HG02885 (cell line): Measurements from ENCODE around the gene APOH.

Experiments
- ATAC-seq: cut with Tn5 transposase; IDR thresholded peaks from one replicate; pipeline ENCODE4 v1.9.1; 2021; ENCODE audit warnings: mild to moderate bottlenecking; ENCODE audit not compliant: unreplicated experiment, poor library complexity

Gene APOH

DNA sequence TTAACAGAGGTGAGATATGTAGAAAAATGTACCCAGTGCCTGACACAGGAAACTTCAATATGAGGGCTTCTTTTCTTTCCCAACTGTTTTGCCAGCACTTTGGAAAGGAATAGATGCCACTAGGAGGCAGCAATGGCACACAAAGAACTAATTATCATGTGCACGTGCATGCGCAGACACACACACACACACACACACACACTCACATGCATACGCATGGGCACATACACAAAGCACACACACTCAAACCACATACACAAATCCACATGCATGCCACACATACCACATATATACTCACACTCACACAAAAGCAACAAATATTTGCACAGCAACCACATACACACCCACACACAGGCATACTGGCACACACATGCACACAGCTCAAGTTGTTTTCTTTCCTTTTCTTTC, 28.5 kb downstream of the APOH start:
- no peak for ATAC-seq

DNA sequence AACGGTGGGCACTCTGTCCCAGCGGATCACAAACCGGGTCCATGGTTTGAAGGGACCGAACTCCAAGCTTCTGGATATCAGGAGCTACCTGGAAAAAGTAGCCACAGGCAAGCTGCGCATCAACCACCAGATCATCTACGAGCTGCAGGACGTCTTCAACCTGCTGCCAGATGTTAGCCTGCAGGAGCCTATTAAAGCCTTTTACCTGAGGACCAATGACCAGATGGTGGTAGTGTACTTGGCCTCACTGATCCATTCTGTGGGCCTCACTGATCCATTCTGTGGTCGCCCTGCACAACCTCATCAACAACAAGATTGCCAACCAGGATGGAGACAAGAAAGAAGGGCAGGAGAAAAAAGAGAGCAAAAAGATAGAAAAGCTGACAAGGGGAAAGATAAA, 31.0 kb downstream of the APOH start:
- ATAC-seq = no peak

DNA sequence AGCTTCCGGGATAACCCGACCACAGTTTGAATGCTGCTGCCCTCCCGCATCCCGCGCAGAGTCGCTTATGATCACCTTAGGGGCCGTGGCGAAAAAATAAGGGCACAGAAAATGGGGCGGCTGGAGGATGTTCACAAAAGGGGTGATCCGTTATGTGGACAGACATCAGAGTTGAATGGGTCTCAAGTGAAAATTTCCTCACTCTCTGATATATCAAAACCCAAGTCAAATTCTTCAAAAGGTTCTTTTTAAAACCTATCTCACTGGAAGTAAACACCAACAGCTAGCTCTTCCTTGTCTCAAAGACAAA, 36.9 kb downstream of the APOH start:
- no peak for ATAC-seq

DNA sequence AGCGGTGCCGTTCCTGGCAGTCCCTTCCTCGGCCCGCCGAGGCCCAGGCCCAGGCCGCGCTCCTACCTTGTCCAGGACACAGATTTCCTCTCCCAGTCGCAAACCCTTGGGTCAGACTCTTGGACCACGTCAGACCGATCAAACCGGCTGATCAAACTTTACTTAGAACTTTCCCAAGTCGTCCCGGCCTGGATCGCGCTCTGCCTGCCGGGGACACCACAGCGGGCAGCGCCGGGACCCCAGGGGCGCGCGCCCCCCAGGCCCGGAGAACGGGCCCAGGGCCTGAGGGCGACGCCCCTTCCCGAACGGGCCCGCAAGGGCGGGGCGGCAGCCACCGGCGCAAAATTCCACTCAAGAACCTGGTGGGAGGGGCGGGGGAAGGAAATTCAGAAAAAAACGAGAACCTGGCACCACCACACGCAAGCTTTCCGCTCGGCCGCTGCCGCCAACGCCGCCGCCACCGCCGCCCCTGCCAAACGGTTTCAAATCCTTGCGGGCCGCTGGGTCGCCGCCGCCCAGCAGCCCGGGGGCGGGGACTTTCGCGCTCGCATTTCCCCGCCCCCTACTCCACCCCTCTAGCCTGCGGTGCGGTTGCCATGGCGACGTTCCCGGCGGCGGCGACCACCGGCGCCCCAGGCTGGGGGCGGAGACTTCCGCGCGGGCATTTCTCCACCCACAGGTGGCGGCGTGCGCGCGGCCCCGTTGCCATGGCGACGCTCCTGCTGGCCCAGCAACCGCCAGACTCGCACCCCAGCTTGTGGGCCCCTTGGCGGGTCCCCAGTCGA, 37.4 kb downstream of the APOH start, which contains the start of gene CEP112:
Gene CEP112, minus strand, starts transcription at position 541 of the 785 bp plus-strand sequence.
- ATAC-seq = peak; percentile 70

DNA sequence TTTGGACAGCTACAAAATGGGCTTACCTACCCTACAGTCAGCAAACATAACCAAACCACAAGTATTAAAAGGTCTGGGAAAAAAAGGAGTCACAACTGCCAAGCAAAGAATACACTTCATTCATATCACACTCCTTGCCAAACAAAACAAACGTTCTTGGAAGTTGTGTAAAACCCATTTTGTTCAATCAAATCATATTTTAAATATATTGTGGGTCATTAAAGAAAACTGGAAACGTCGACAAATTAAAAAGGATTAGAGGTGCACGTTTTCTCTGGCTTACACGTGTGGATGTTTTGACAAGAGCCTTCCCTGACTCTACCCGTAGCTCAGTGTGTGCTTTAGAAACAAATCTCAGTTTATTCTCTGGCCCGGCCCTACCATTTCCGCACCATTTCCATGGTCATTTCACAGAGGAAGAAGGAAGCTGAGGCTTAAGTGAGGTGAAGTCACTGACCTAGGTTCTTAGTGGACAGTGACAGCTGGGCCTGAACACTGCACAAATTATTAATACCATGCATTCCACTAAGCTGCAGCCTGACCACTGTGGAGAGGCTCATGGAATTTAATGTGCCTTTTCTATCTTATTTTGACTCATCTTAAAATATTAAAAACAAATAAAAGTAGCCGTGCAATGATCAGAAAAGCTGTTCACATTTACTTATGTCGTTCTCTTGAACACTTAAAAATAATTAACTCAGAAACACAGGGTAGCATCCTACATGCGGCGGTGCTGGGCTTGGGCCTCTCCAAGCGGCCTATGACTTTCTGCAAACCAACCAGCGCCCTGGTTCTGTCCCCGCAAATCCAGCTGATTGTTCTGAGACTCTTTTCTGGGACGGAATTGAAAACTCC, 38.2 kb downstream of the APOH start:
- ATAC-seq = no peak

DNA sequence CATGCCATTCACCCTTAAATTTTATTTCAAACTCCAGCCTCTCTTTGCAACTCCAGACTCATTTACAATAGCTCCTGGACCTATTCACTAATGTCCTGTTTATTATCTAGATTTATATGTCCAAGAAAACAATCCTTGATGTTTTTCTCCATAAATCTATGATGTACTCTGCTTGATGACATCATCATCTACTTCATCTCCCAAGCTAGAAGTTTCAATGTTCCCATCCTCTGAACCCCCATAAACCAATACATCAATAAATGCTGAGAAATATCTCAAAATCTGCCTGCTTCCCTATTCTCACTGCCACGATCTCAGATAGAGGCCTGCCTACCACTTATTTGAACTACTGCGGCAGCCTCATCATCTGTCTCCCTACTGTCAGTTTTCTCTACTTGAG, 41.5 kb downstream of the APOH start:
- ATAC-seq = no peak

DNA sequence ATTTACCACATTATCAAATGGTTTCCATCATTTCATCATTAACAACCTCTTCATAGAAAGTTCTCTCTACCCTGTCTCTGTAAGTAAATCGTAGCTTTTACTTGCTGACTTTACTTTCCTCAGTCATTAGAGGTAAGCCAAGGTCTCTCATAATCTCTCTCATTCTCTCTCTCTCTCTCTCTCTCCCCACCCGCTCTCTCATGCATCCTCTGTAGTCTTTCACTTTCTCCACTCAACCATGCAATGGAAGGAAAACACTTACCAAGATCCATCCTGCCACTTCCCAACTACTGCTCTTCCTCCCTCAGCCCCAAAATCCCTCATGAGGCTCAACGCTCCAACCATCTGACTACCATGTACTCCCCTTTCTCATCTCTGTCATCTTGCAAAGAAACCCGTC, 43.4 kb downstream of the APOH start:
- ATAC-seq = no peak

DNA sequence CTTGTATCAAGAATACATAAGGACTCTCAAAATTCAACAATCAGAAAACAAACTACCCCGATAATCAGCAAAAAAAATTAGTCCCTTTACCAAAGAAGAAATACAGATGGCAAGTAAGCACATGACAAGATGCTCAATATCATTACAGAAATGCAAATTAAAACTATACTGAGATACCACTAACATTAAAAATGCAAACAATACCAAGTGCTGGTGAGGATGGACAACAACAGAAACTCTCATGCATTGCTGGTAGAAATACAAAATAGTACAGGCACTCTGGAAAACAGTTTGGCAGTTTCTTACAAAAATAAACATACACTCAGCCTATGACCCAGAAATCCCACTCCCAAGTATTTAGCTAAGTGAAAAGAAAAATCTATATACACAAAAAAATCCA, 44.8 kb downstream of the APOH start:
- ATAC-seq = no peak

DNA sequence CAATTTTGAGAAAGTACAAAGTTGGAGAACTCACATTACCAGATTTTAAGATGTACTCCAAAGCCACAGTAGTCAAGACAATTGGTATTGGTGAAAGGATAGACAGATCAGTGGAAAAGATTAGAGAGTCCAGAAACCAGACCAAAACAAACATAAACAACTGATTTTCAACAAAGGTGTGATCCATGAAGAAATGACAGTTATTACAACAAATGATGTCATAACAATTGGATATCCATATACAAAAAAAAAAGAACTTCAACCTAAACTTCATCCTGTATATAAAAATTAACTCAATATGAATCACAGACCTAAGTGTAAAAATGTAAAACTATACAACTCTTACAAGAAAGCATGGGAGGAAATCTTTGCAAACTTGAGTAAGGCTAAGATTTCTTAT, 45.7 kb downstream of the APOH start:
- no peak for ATAC-seq

DNA sequence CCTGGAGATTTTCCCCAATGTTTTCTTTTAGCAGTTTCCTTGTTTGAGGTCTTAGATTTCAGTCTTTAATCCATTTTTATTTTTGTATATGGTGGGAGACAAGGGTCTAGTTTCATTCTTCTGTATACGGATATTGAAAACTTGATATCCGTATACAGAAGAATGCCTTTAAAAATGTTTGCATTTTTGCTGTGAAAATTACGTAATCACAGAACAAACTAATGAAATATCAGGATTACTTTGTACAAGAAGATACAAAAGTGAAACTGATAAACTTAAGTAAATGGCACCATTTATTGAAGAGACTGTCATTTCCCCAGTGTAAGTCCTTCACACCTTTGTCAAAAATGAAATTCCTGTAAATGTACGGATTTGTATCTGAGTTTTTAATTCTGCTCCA, 50.6 kb downstream of the APOH start:
- no peak for ATAC-seq

DNA sequence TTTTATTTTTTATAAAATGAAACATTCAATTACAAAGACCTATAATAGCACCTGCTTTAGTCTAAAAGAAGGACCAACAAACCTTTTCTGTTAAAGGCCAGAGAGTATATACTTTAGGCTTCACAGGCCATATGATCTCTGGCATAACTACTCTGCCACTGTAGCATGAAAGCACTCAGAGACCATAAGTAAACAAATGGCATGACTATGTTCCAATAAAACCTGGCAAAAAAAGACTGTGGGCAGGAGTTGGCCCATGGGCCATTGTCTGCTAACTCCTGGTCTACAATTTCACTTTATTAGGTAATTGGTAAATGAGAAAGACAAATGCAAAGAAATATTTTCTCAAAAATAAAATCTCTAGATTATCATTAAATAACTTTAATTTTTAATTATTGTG, 52.2 kb downstream of the APOH start:
- no peak for ATAC-seq

DNA sequence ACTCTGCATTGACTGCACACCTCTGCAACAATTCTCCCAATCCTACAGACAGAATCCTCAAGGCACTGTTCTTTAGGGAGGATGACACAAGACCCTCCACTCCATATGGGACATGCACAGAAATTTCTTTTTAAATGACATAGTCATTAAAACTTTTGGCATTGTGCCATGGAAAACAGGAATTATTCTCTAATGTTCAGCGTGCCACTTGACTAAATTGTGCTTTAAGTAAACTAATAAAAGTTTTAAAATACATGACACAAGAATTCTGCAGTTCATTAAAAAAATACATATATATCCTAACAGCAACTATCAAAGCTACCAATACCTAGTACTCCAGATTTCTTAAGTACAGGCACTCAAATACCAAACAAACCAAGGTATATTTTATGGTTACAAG, 53.3 kb downstream of the APOH start:
- no peak for ATAC-seq

DNA sequence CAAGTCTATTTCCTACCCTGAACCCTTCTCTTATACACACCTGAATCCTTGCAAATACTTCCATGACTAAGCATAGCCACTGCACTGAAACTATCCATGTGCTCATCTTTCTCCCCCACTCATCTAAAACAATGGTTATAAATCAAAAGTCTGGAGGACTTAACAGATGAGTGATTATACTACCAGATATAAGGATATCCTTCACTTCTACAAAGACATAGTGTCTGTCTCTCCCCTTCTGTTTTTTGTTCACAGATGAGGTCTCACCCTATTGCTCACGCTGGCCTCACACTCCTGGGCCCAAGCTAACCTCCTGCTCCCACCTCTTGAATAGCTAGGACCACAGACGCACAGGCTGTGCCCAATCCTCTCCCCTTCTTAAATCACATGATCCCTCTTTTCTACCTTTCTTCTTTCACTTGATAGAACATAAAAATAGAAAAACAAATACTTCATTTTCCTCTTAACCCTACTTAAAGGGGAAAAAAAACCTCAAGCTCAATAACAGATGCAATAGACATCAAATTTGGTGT, 56.5 kb downstream of the APOH start:
- ATAC-seq = no peak

DNA sequence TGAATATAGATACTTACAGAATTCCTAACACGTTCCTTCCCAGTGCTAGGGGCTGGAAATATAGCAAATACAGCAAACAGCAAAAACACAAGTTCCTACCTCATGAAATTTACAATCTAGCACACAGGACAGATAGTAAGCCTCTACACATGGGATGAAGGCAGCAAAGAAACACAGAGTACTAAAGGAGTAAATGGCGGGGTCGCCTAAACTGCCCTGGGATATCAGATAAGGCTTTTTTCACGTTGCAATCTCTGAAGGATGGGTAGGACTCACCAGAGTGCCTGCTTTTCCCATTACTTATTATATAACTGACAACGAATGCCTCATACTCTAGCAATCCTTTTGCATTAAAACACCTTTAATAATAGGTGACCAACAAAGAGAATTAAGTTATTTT, 57.1 kb downstream of the APOH start:
- ATAC-seq = no peak

DNA sequence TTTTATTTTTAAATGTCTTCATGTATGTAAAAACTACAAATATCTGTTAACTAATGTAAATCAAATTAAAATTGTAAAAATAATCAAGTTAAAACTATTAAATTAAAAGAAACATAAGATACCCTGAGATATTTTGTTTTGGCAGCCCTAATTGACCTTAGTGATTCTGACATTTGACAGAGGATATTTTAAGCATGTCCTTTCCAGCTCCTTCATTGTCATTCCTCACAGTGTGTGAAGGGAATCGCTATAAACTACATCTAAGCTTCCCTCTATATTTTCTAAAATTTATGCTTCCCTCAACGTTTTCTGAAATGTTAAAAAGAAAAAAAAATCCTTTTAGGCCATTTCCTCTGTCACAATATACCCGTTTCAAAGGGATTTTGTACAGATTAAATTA, 57.5 kb downstream of the APOH start:
- no peak for ATAC-seq

DNA sequence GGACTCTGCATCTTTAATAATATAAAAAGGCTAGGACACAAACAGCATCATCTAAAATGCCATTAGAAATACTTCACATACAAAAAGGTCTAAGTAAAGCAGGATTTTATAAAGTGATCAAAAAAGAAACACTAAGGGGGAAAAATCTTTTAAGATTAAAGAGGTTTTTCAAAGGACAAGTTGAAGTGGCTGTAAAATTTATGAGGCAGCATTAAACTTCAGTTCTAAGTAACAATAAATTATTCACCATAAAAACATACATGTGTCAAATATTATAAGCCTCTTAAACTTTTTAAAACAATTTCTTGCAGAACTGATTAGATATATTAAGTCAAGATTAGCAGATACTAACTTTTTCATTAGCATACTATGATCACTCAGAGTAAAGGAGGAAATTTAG, 58.0 kb downstream of the APOH start:
- ATAC-seq = no peak

DNA sequence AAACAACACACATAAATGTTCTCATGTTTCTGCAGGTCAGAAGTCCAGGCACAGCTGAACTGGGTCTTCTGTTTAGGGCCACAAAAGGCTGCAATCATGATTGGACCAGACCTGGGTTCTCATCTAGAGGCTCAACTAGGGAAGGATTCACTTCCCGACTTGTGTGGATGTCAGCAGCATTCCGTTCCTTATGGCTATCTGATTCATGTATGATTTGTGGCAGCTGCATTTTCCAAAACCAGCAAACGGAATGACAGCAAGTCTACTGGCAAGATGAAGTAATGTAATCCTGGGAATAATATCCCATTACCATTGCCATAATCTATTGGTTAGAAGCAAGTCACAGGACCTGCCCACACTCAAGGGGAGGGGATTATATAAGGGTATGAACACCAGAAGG, 59.4 kb downstream of the APOH start:
- no peak for ATAC-seq

DNA sequence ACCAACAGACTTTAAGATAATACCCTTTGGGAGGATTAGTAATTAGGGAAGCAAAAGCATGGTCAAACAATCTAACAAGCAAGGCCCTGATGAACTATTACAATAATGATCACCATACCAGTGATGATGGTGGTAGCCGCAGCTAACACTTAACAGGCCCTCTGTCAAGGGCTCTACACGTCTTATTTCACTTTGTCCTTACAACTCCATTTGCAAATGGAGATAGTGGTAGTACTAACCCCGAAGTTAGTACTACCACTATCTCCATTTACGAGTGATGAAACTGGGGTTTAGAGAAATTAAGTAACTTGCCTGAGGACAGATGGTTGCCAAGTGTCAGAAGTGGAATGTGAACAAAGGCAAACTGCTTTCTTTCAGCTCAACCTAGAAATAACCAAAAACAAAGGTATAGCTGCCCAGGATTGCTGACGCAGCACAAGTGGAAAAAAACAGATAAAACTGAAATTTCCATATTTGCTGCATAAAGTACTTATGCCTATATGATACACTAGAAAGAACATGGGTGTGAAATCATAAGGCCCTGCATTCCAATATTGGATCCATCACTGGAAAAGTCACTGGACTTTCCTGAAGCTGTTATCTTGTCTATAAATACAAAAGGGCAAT, 61.9 kb downstream of the APOH start:
- no peak for ATAC-seq

DNA sequence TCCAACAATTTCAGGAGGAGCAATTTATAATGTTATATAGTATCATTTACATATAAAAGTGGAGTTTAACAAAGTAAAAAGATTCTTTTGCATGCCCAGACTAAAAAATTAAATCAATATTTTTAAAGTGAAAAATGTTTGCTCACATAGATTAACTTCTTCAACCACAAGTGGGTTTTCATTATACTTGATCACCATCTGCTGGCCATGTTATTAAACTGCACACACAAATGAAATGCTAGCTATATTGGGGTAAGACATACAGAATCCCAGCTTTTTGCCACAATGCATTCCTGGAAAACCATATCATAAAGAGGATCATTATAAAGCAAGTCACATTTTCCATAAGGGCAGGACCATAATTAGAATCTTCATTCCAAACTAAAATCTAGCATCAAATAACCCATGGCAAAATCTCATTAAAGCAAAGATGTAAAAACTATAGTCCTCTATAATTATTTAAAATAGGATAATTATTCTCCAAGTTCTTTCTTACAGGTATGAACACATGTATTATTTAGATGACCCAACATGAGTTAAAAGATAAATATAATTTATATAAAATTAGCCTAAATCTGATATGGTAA, 63.6 kb downstream of the APOH start:
- no peak for ATAC-seq
